ENCODE measurements around the gene UBQLN1.

The UBQLN1 gene

DNA sequence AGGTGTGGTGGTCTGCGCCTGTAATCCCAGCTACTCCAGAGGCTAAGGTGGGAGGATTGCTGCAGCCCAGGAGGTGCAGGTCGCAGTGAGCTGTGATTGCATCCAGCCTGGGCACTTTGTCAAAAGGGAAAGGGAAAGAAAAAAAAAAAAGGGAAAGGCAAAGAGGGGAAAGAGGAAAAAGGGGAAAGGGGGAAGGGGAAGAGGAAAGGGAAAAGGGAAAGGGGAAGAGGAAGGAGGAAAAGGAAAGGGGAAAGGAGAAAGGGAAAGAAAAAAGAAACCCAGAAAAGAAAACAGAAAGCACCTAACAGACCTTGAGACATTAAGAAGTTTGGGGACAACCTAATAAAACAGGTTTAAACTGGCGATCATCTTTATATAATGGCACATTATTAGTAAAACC lies 44.8 kb downstream of the UBQLN1 start:
- ChIA-PET POLR2A (no interaction called here), CTCF (interaction anchor here (1.4 to 2.7 kb wide), 2 partner anchors 13 to 17 kb away, joined by 11 to 13 read pairs; no protein-coding TSS in a partner anchor)
- DNase-seq (ENCODE audit: low read depth, low spot score), result no peak
- no peak overlapping the region for H3K4me3 ChIP-seq (ENCODE audit: low read depth, low read length)
- TF ChIP-seq, protein P1, sequence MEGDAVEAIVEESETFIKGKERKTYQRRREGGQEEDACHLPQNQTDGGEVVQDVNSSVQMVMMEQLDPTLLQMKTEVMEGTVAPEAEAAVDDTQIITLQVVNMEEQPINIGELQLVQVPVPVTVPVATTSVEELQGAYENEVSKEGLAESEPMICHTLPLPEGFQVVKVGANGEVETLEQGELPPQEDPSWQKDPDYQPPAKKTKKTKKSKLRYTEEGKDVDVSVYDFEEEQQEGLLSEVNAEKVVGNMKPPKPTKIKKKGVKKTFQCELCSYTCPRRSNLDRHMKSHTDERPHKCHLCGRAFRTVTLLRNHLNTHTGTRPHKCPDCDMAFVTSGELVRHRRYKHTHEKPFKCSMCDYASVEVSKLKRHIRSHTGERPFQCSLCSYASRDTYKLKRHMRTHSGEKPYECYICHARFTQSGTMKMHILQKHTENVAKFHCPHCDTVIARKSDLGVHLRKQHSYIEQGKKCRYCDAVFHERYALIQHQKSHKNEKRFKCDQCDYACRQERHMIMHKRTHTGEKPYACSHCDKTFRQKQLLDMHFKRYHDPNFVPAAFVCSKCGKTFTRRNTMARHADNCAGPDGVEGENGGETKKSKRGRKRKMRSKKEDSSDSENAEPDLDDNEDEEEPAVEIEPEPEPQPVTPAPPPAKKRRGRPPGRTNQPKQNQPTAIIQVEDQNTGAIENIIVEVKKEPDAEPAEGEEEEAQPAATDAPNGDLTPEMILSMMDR (IDR thresholded peaks at IDR 0.05; ENCODE audit: insufficient read depth, low read length, missing control alignments), result no peak

DNA sequence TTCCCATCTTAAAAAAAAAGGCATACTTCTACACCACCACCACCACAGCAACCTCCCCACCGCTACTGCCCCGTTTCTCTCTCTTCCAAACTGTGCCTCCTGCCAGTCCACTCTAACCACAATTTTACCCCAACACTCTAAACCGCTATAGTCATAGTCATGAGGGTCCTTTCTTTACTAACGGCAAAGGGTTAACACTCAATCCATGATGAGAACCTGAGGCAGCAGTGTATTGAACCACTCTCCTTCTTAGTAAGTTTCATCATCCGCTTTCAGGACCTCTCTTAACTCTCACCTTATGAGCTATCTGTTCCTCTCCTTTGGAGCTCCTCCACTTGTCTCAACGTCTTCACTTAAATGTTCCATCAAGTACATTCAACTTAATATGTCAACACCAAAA lies 50.8 kb downstream of the UBQLN1 start:
- POLR2A ChIA-PET, result no interaction called here
- CTCF ChIA-PET, result interaction anchor here (1.2 to 1.4 kb wide), 3 partner anchors 9 to 60 kb away, joined by 3 to 4 read pairs (median 4); no protein-coding TSS in a partner anchor
- DNase-seq (ENCODE audit: low read depth, low spot score), result no peak

DNA sequence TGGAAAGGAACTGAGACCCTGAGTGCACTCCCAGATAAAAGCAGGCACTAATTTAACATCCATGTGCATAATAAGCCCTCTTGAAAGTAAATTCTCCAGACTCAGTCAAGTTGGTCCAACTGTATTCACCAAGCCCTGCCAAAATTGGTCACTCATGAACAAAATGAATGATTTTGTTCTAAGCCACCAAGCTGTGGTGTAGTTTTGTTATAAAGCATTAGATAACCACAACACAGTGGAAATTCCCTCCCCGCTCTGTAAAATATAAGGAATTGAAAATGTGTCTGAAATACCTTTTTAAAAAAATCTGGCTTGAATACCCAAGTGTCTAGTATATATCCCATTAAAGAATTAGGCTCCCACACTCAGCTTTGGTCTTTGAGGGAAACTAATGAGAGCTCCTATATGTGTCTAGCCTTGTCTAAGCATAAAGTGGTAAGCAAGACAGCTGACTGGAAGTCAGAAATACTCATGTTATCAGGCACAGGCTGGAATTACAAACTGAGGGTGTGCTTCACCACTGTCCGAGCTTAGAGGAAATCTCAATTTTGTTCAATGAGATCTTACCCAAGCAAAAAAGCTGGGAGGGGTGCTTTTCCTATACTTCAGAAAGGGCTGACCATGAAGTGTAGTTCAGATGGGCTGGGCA lies 51.6 kb downstream of the UBQLN1 start:
- no peak for DNase-seq (ENCODE audit: low read depth, low spot score)
- CTCF ChIA-PET, result interaction anchor here (1.3 to 1.4 kb wide), 2 partner anchors 10 to 59 kb away, joined by 4 read pairs; no protein-coding TSS in a partner anchor
- TF ChIP-seq, protein P1 (IDR thresholded peaks at IDR 0.05; ENCODE audit: insufficient read depth, low read length, missing control alignments), result no peak
- no peak overlapping the region for H3K4me3 ChIP-seq (ENCODE audit: low read depth, low read length)
- POLR2A ChIA-PET, result interaction anchor here (0.8 kb wide), 1 partner anchor 51 kb away, joined by 3 read pairs; the partner anchor contains the start of gene UBQLN1

More for the DNA sequence above, 50.8 kb downstream of the UBQLN1 start:
- no peak overlapping the region for H3K4me3 ChIP-seq (ENCODE audit: low read depth, low read length)
- TF ChIP-seq, protein P1 (IDR thresholded peaks at IDR 0.05; ENCODE audit: insufficient read depth, low read length, missing control alignments), result no peak

DNA sequence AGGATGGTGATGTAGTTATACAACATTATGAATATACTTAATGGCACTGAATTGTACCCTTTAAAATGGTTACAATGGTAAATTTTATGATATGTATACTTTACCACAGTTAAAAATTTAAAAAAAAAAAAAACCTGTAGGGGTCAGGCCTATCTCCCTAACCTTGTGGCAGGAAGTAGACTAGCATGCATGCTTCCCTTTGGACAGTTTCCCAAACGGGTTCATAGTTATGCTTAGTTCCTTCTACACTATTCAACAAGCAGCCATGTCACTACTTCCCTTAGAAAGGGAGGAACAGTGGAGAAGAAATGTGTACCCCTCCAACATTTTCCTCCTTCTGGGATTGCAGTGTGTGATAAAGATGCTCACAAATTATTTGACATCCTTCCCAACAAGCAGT lies 52.3 kb downstream of the UBQLN1 start:
- POLR2A ChIA-PET, result no interaction called here
- CTCF ChIA-PET, result no interaction called here
- no peak for DNase-seq (ENCODE audit: low read depth, low spot score)
- TF ChIP-seq, protein P1 (IDR thresholded peaks at IDR 0.05; ENCODE audit: insufficient read depth, low read length, missing control alignments), result no peak
- no peak overlapping the region for H3K4me3 ChIP-seq (ENCODE audit: low read depth, low read length)

DNA sequence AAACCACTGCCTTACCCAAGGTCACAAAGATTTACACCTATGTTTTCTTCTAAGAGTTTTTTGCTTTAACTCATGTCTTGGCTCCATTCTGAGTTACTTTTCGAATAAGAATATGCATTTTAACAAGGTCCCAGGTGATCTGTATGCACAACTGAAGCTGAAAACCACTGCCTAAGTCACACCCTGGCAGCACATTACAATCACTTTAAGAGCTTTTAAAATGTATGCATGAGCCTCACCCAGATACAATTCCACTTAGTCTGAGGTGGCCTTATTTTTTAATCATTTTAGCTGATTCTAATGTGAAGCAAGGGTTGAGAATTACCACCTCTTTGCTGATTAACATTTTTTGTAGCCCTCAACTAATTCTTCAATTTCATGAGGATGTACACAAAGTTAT lies 55.3 kb downstream of the UBQLN1 start:
- no peak for DNase-seq (ENCODE audit: low read depth, low spot score)
- TF ChIP-seq, protein P1 (IDR thresholded peaks at IDR 0.05; ENCODE audit: insufficient read depth, low read length, missing control alignments), result no peak
- H3K4me3 ChIP-seq (ENCODE audit: low read depth, low read length), result no peak overlapping the region
- ChIA-PET POLR2A (no interaction called here), CTCF (interaction anchor here (1.1 to 2.0 kb wide), 4 partner anchors 11 to 432 kb away, joined by 3 to 4 read pairs (median 4); no protein-coding TSS in a partner anchor)

DNA sequence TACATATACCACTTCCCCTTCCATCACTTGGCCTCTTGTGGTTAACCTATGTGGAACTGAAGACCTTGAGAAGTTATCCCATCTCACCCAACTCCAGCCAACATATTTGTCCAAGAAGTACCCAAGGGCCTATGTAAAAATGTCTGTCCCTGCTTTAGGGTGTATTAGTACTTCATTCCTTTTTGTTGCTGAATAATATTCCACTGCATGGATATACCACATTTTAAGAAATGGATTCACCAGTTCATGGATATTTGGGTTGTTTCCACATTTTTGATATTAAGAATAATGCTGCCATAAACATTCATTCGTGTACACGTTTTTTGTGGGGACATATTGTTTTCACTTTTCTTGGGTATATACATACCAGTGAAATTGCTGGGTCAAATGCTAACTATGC lies 56.2 kb downstream of the UBQLN1 start:
- no peak for DNase-seq (ENCODE audit: low read depth, low spot score)
- TF ChIP-seq, protein P1 (IDR thresholded peaks at IDR 0.05; ENCODE audit: insufficient read depth, low read length, missing control alignments), result no peak
- POLR2A ChIA-PET, result no interaction called here
- CTCF ChIA-PET, result interaction anchor here (1.1 to 4.0 kb wide), 5 partner anchors 8 to 432 kb away, joined by 4 to 24 read pairs (median 4); no protein-coding TSS in a partner anchor
- H3K4me3 ChIP-seq (ENCODE audit: low read depth, low read length), result no peak overlapping the region

All from AG04449 (cell line).